ENCODE measurements around the gene SLC30A7.

Gene SLC30A7

GRCh38 chr1:100924212-100924611 is 28.3 kb downstream of the SLC30A7 start (continued):
- TF ChIP-seq CSRNP3 (CRISPR knock-in tag; IDR thresholded peaks at IDR 0.05), result no peak
- TF ChIP-seq BACH2 (CRISPR knock-in tag; IDR thresholded peaks at IDR 0.05; ENCODE audit: borderline replicate concordance), result no peak
- no peak for TF ChIP-seq TSHZ2 (CRISPR knock-in tag; IDR thresholded peaks at IDR 0.05)
- no peak for TF ChIP-seq TCF4 (CRISPR knock-in tag; IDR thresholded peaks at IDR 0.05; ENCODE audit: borderline replicate concordance)
- TF ChIP-seq ISL1 (CRISPR knock-in tag; IDR thresholded peaks at IDR 0.05), result no peak
- no peak for TF ChIP-seq OSR1 (CRISPR knock-in tag; IDR thresholded peaks at IDR 0.05)
- no peak for TF ChIP-seq ZFP3 (CRISPR knock-in tag; IDR thresholded peaks at IDR 0.05)
- no peak for TF ChIP-seq ESRRG (CRISPR knock-in tag; IDR thresholded peaks at IDR 0.05)

GRCh38 chr1:100924991-100925390 is 29.1 kb downstream of the SLC30A7 start:
- ATAC-seq, result no peak
- TF ChIP-seq ARNTL (CRISPR knock-in tag; IDR thresholded peaks at IDR 0.05; ENCODE audit: borderline replicate concordance, low read depth) (no peak), ZNF8 (CRISPR knock-in tag; IDR thresholded peaks at IDR 0.05) (no peak), CSDC2 (CRISPR knock-in tag; IDR thresholded peaks at IDR 0.05) (no peak), PATZ1 (CRISPR knock-in tag; IDR thresholded peaks at IDR 0.05; ENCODE audit: borderline replicate concordance) (no peak), BACH2 (CRISPR knock-in tag; IDR thresholded peaks at IDR 0.05; ENCODE audit: borderline replicate concordance) (no peak), RARB (CRISPR knock-in tag; IDR thresholded peaks at IDR 0.05) (no peak), TSHZ2 (CRISPR knock-in tag; IDR thresholded peaks at IDR 0.05) (no peak), ZNF70 (CRISPR knock-in tag; IDR thresholded peaks at IDR 0.05) (no peak)

- no peak for ATAC-seq
- TF ChIP-seq RARB (CRISPR knock-in tag; IDR thresholded peaks at IDR 0.05), result no peak
- TF ChIP-seq OSR1 (CRISPR knock-in tag; IDR thresholded peaks at IDR 0.05), result no peak
Measured at GRCh38 chr1:100926240-100926639, 30.4 kb downstream of the SLC30A7 start.

- TF ChIP-seq TCF4 (CRISPR knock-in tag; IDR thresholded peaks at IDR 0.05; ENCODE audit: borderline replicate concordance) (no peak), ISL1 (CRISPR knock-in tag; IDR thresholded peaks at IDR 0.05) (no peak), OSR1 (CRISPR knock-in tag; IDR thresholded peaks at IDR 0.05) (no peak)
- ATAC-seq, result no peak
Measured at GRCh38 chr1:100927276-100927675, 31.4 kb downstream of the SLC30A7 start.

- ATAC-seq, result no peak
- no peak for TF ChIP-seq CSRNP3 (CRISPR knock-in tag; IDR thresholded peaks at IDR 0.05)
- TF ChIP-seq ZFP3 (CRISPR knock-in tag; IDR thresholded peaks at IDR 0.05), result no peak
- no peak for TF ChIP-seq SNAI2 (CRISPR knock-in tag; IDR thresholded peaks at IDR 0.05)
- TF ChIP-seq ESRRG (CRISPR knock-in tag; IDR thresholded peaks at IDR 0.05), result no peak
- TF ChIP-seq OSR1 (CRISPR knock-in tag; IDR thresholded peaks at IDR 0.05), result no peak
- no peak for TF ChIP-seq PATZ1 (CRISPR knock-in tag; IDR thresholded peaks at IDR 0.05; ENCODE audit: borderline replicate concordance)
- no peak for TF ChIP-seq CREB5 (CRISPR knock-in tag; IDR thresholded peaks at IDR 0.05; ENCODE audit: low read depth)
- TF ChIP-seq BACH2 (CRISPR knock-in tag; IDR thresholded peaks at IDR 0.05; ENCODE audit: borderline replicate concordance), result no peak
- TF ChIP-seq ZNF8 (CRISPR knock-in tag; IDR thresholded peaks at IDR 0.05), result no peak
- no peak for TF ChIP-seq ZC3H10 (CRISPR knock-in tag; IDR thresholded peaks at IDR 0.05)
- no peak for TF ChIP-seq RARB (CRISPR knock-in tag; IDR thresholded peaks at IDR 0.05)
- no peak for TF ChIP-seq TOX (CRISPR knock-in tag; IDR thresholded peaks at IDR 0.05; ENCODE audit: borderline replicate concordance)
- TF ChIP-seq ZNF70 (CRISPR knock-in tag; IDR thresholded peaks at IDR 0.05), result no peak
Measured at GRCh38 chr1:100928128-100928527, 32.2 kb downstream of the SLC30A7 start.
